ENCODE results near the gene PDAP1. TPM values are rescaled to one million over a fixed set of nuclear protein-coding genes. Genes with fewer than 3 reads are reported as not detected.

Gene PDAP1
- total and polyA plus RNA-seq, 2 of the 8 experiments (the other 6 are each of a cell fraction or from before 2014, with no cell fraction given) = 26.6 to 169 TPM

DNA sequence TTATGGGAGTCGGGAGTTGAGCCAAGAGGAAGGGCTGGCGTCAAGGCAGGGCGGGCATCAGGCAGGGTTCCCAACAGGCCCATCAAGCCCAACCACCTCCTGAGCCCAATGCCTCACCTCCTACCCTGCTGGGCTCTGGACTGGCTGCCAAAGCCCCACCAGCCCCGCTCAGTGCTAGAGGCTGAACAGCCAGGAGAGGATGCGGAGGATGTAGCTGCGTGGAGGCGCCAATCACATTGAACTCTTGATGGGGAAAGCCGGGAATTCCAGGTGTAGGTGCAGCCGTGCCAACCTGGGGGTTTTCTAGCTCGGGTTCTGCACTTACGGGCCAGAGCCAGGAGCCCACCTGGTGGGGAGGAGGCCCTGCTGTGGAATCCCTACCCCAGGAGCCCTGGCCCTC, 44.7 kb upstream of the PDAP1 start (continued):
- TF ChIP-seq BRCA1 (IDR thresholded peaks at IDR 0.05; ENCODE audit: low read depth, low read length) = no peak
- TF ChIP-seq RXRA (IDR thresholded peaks at IDR 0.05; ENCODE audit: insufficient read depth, low read depth, low read length) = no peak
- TF ChIP-seq CHD2 (IDR thresholded peaks at IDR 0.05; ENCODE audit: low read length) = no peak
- no peak for TF ChIP-seq KDM1A (IDR thresholded peaks at IDR 0.05; ENCODE audit: borderline replicate concordance, low read length)
